WTC11 (cell line): ENCODE data around the gene IQSEC1. TPM values are rescaled to one million over a fixed set of nuclear protein-coding genes. Genes with fewer than 3 reads are reported as not detected.

Experiments used
- ATAC-seq: fragments of 200-7000 bp; cut with Tn5 transposase; 2 replicates; pipeline ENCODE4 v1.10.0; 2021; ENCODE audit warnings: mild to moderate bottlenecking, moderate library complexity
- CTCF ChIA-PET: fragments of 300-600 bp; sonication (Branson Sonifier 250); formaldehyde crosslinking; loops from one replicate; lab custom pipeline; 2021; ENCODE audit warnings: antibody characterized with exemption; lab: Charles Lee
- POLR2A ChIA-PET: fragments of 350-600 bp; sonication (Branson Sonifier 250); formaldehyde crosslinking; loops from one replicate; lab custom pipeline; 2021; ENCODE audit warnings: antibody characterized with exemption; lab: Charles Lee
- DNase-seq: peaks from one replicate; pipeline ENCODE4 v3.0.0; 2021; ENCODE audit warnings: low spot score
- H3K27ac Mint-ChIP-seq: 2 replicates; pipeline ENCODE4 v1.8.0; 2021; ENCODE audit warnings: mixed read lengths
- H3K27me3 Mint-ChIP-seq: 2 replicates; pipeline ENCODE4 v1.8.0; 2021; ENCODE audit warnings: low read depth, mild to moderate bottlenecking, moderate library complexity, mixed read lengths
- H3K36me3 Mint-ChIP-seq: 2 replicates; pipeline ENCODE4 v1.8.0; 2021; ENCODE audit warnings: mixed read lengths
- H3K4me1 Mint-ChIP-seq: 2 replicates; pipeline ENCODE4 v1.8.0; 2022; ENCODE audit warnings: mixed read lengths
- H3K4me3 Mint-ChIP-seq: 2 replicates; pipeline ENCODE4 v1.8.0; 2021; ENCODE audit warnings: mild to moderate bottlenecking, moderate library complexity, mixed read lengths
- H3K9me3 Mint-ChIP-seq: 2 replicates; pipeline ENCODE4 v1.8.0; 2021; ENCODE audit warnings: mixed read lengths
- CBFB ChIP-seq: sonication (generic); formaldehyde crosslinking; IDR thresholded peaks from 2 replicates; pipeline ENCODE4 v1.8.1; 2022; ENCODE audit warnings: mild to moderate bottlenecking, low read depth, missing genetic modification reagents
- E2F4 ChIP-seq: sonication (generic); formaldehyde crosslinking; IDR thresholded peaks from 2 replicates; pipeline ENCODE4 v1.8.1; 2022; ENCODE audit warnings: low read depth, mild to moderate bottlenecking, moderate library complexity, missing genetic modification reagents, borderline replicate concordance
- FOXP4 ChIP-seq: sonication (generic); formaldehyde crosslinking; IDR thresholded peaks from 2 replicates; pipeline ENCODE4 v1.8.0; 2022; ENCODE audit warnings: mild to moderate bottlenecking, missing genetic modification reagents
- GABPB1 ChIP-seq: sonication (generic); formaldehyde crosslinking; IDR thresholded peaks from 2 replicates; pipeline ENCODE4 v1.8.1; 2023; ENCODE audit warnings: mild to moderate bottlenecking, missing genetic modification reagents
- GRHL2 ChIP-seq: fragments of 250-450 bp; sonication (Bioruptor Pico); IDR thresholded peaks from 2 replicates; pipeline ENCODE4 v1.8.0; 2022; ENCODE audit warnings: mild to moderate bottlenecking, moderate library complexity; ENCODE audit not compliant: insufficient replicate concordance, severe bottlenecking
- IRF1 ChIP-seq: sonication (generic); formaldehyde crosslinking; IDR thresholded peaks from 2 replicates; pipeline ENCODE4 v1.8.0; 2023; ENCODE audit warnings: missing genetic modification reagents
- IRF2 ChIP-seq: sonication (generic); formaldehyde crosslinking; IDR thresholded peaks from 2 replicates; pipeline ENCODE4 v1.8.0; 2022; ENCODE audit warnings: low read depth, missing genetic modification reagents, borderline replicate concordance
- JUN ChIP-seq: sonication (generic); formaldehyde crosslinking; IDR thresholded peaks from 2 replicates; pipeline ENCODE4 v1.8.0; 2023; ENCODE audit warnings: mild to moderate bottlenecking, missing genetic modification reagents
- MXD4 ChIP-seq: fragments of 250-450 bp; sonication (Bioruptor Pico); IDR thresholded peaks from 2 replicates; pipeline ENCODE4 v1.8.0; 2021; ENCODE audit warnings: mild to moderate bottlenecking, moderate library complexity, borderline replicate concordance
- NFE2L1 ChIP-seq: sonication (generic); formaldehyde crosslinking; IDR thresholded peaks from 2 replicates; pipeline ENCODE4 v1.8.1; 2023; ENCODE audit warnings: missing genetic modification reagents
- NFYB ChIP-seq: sonication (generic); formaldehyde crosslinking; conservative IDR thresholded peaks from 2 replicates; pipeline ENCODE4 v1.8.0; 2022; ENCODE audit warnings: low read depth, missing genetic modification reagents
- NR1H2 ChIP-seq: sonication (generic); formaldehyde crosslinking; IDR thresholded peaks from 2 replicates; pipeline ENCODE4 v1.9.0; 2021; ENCODE audit warnings: mild to moderate bottlenecking, moderate library complexity, missing genetic modification reagents
- OVOL2 ChIP-seq: fragments of 250-450 bp; sonication (Bioruptor Pico); IDR thresholded peaks from 2 replicates; pipeline ENCODE4 v1.9.0; 2021; ENCODE audit warnings: mild to moderate bottlenecking, borderline replicate concordance
- RELA ChIP-seq: sonication (generic); formaldehyde crosslinking; IDR thresholded peaks from 2 replicates; pipeline ENCODE4 v1.8.1; 2022; ENCODE audit warnings: missing genetic modification reagents, mild to moderate bottlenecking, borderline replicate concordance
- RORB ChIP-seq: fragments of 250-450 bp; sonication (Bioruptor Pico); IDR thresholded peaks from 2 replicates; pipeline ENCODE4 v1.9.0; 2021; ENCODE audit warnings: mild to moderate bottlenecking
- SP1 ChIP-seq: sonication (generic); formaldehyde crosslinking; conservative IDR thresholded peaks from 2 replicates; pipeline ENCODE4 v1.8.1; 2022; ENCODE audit warnings: missing genetic modification reagents
- TEAD1 ChIP-seq: sonication (generic); formaldehyde crosslinking; IDR thresholded peaks from 2 replicates; pipeline ENCODE4 v1.8.0; 2022; ENCODE audit warnings: mild to moderate bottlenecking, missing genetic modification reagents
- TEAD4 ChIP-seq: sonication (generic); formaldehyde crosslinking; IDR thresholded peaks from 2 replicates; pipeline ENCODE4 v1.8.0; 2022; ENCODE audit warnings: mild to moderate bottlenecking, missing genetic modification reagents
- ZBTB43 ChIP-seq: sonication (generic); formaldehyde crosslinking; IDR thresholded peaks from 2 replicates; pipeline ENCODE4 v1.8.1; 2023; ENCODE audit warnings: mild to moderate bottlenecking, missing genetic modification reagents
- ZNF121 ChIP-seq: sonication (generic); formaldehyde crosslinking; IDR thresholded peaks from 2 replicates; pipeline ENCODE4 v1.8.0; 2023; ENCODE audit warnings: missing genetic modification reagents
- ZNF138 ChIP-seq: sonication (generic); formaldehyde crosslinking; conservative IDR thresholded peaks from 2 replicates; pipeline ENCODE4 v1.8.1; 2022; ENCODE audit warnings: mild to moderate bottlenecking, moderate library complexity, missing genetic modification reagents
- ZNF317 ChIP-seq: sonication (generic); formaldehyde crosslinking; IDR thresholded peaks from 2 replicates; pipeline ENCODE4 v1.8.1; 2023; ENCODE audit warnings: low read depth, mild to moderate bottlenecking, moderate library complexity, missing genetic modification reagents, borderline replicate concordance
- ZNF423 ChIP-seq: fragments of 250-450 bp; sonication (Bioruptor Pico); IDR thresholded peaks from 2 replicates; pipeline ENCODE4 v2.1.2; 2022; ENCODE audit warnings: mild to moderate bottlenecking, moderate library complexity
- ZNF425 ChIP-seq: fragments of 250-450 bp; sonication (Bioruptor Pico); conservative IDR thresholded peaks from 2 replicates; pipeline ENCODE4 v1.9.0; 2021; ENCODE audit warnings: mild to moderate bottlenecking
- total RNA-seq: library from RNA; stranded (reverse); gene quantifications from 3 replicates; pipeline ENCODE4 v1.2.3, GENCODE V29; 2021

The IQSEC1 gene
- total RNA-seq, 1 experiment from 2014 or later, result 35.0 TPM

GRCh38 chr3:13045904-13046568 lies 27.2 kb downstream of the IQSEC1 start:
- DNase-seq, result no peak
- CTCF ChIA-PET, result interaction anchor here (1.1 to 1.9 kb wide), 3 partner anchors 12 to 61 kb away, joined by 3 to 6 read pairs (median 3); no protein-coding TSS in a partner anchor
- H3K4me1 Mint-ChIP-seq, result peaks cover 7% of the 10 kb centered on the region
- H3K27me3 Mint-ChIP-seq, result no peaks in the 10 kb centered on the region
- TF ChIP-seq JUN (no peak), ZNF138 (CRISPR knock-in tag) (no peak), OVOL2 (no peak), NFYB (no peak), MXD4 (CRISPR knock-in tag) (no peak), GRHL2 (CRISPR knock-in tag) (no peak), SP1 (CRISPR knock-in tag) (no peak)
- H3K4me3 Mint-ChIP-seq, result no peak overlapping the region
- H3K9me3 Mint-ChIP-seq, result no peaks in the 10 kb centered on the region
- 0 out of 2 replicates have a peak overlapping the region, but pooled peaks have one; percentile 16 for H3K27ac Mint-ChIP-seq
- POLR2A ChIA-PET, result no interaction called here
- H3K36me3 Mint-ChIP-seq, result no peaks in the 10 kb centered on the region
- ATAC-seq, result no peak

GRCh38 chr3:13045241-13045903 lies 27.9 kb downstream of the IQSEC1 start:
- Mint-ChIP-seq H3K4me3 (no peak overlapping the region), H3K9me3 (no peaks in the 10 kb centered on the region), H3K27me3 (no peaks in the 10 kb centered on the region), H3K36me3 (no peaks in the 10 kb centered on the region), H3K4me1 (peaks cover 9% of the 10 kb centered on the region), H3K27ac (peak overlapping the region; percentile 44)
- POLR2A ChIA-PET, result no interaction called here
- no peak for DNase-seq
- TF ChIP-seq E2F4 (CRISPR knock-in tag), result no peak
- TF ChIP-seq TEAD4 (CRISPR knock-in tag), result no peak
- no peak for TF ChIP-seq ZNF121 (CRISPR knock-in tag)
- no peak for TF ChIP-seq NFE2L1 (CRISPR knock-in tag)
- no peak for TF ChIP-seq ZBTB43
- TF ChIP-seq RORB (CRISPR knock-in tag), result no peak
- no peak for TF ChIP-seq ZNF317 (CRISPR knock-in tag)
- TF ChIP-seq NR1H2 (CRISPR knock-in tag), result no peak
- no peak for ATAC-seq
- CTCF ChIA-PET, result interaction anchor here (0.9 to 1.1 kb wide), 2 partner anchors 32 to 46 kb away, joined by 3 to 5 read pairs; no protein-coding TSS in a partner anchor

GRCh38 chr3:13044496-13045240 lies 28.6 kb downstream of the IQSEC1 start:
- H3K27me3 Mint-ChIP-seq, result no peaks in the 10 kb centered on the region
- no peak overlapping the region for H3K4me3 Mint-ChIP-seq
- POLR2A ChIA-PET, result no interaction called here
- ATAC-seq (no peak; the same call in 1 of the 2 replicates), DNase-seq (no peak)
- peak overlapping the region; percentile 44; the same call in 1 of the 2 replicates for H3K27ac Mint-ChIP-seq
- no peaks in the 10 kb centered on the region for H3K36me3 Mint-ChIP-seq
- H3K4me1 Mint-ChIP-seq, result peaks cover 13% of the 10 kb centered on the region
- no peaks in the 10 kb centered on the region for H3K9me3 Mint-ChIP-seq
- CTCF ChIA-PET, result interaction anchor here (0.9 to 1.4 kb wide), 3 partner anchors 47 to 55 kb away, joined by 3 to 5 read pairs (median 3); no protein-coding TSS in a partner anchor
- no peak for TF ChIP-seq ZNF425 (CRISPR knock-in tag)
- no peak for TF ChIP-seq CBFB (CRISPR knock-in tag)
- TF ChIP-seq IRF2 (CRISPR knock-in tag), result no peak
- TF ChIP-seq RELA (CRISPR knock-in tag), result no peak
- TF ChIP-seq ZNF423, result no peak
- TF ChIP-seq GABPB1 (CRISPR knock-in tag), result no peak
- TF ChIP-seq ZNF121 (CRISPR knock-in tag), result no peak
- TF ChIP-seq TEAD1 (CRISPR knock-in tag), result no peak
- TF ChIP-seq FOXP4 (CRISPR knock-in tag), result no peak
- no peak for TF ChIP-seq IRF1 (CRISPR knock-in tag)
